HEK293 (cell line): ENCODE results near the gene TINCR.

Source experiments
- AEBP2 ChIP-seq: fragments of 450-650 bp; formaldehyde crosslinking; IDR thresholded peaks from 2 replicates; pipeline ENCODE4 v1.5.1; 2016; ENCODE audit warnings: missing biosample characterization, missing genetic modification characterization, borderline replicate concordance
- EGR2 ChIP-seq: fragments of 450-650 bp; formaldehyde crosslinking; IDR thresholded peaks from 2 replicates; pipeline ENCODE4 v1.5.1; 2016; ENCODE audit warnings: low read depth, missing biosample characterization, missing genetic modification characterization
- KLF1 ChIP-seq: fragments of 450-650 bp; formaldehyde crosslinking; IDR thresholded peaks from 2 replicates; pipeline ENCODE4 v1.5.1; 2016; ENCODE audit warnings: missing biosample characterization, missing genetic modification characterization
- KLF8 ChIP-seq: fragments of 450-650 bp; formaldehyde crosslinking; IDR thresholded peaks from 2 replicates; pipeline ENCODE4 v1.5.1; 2016; ENCODE audit warnings: missing biosample characterization, missing genetic modification characterization
- KLF9 ChIP-seq: fragments of 450-650 bp; formaldehyde crosslinking; IDR thresholded peaks from 2 replicates; pipeline ENCODE4 v1.5.1; 2016; ENCODE audit warnings: missing biosample characterization, missing genetic modification characterization, low read depth
- SP2 ChIP-seq: fragments of 450-650 bp; formaldehyde crosslinking; IDR thresholded peaks from 2 replicates; pipeline ENCODE4 v1.5.1; 2016; ENCODE audit warnings: missing biosample characterization, missing genetic modification characterization
- YY1 ChIP-seq: fragments of 450-650 bp; formaldehyde crosslinking; IDR thresholded peaks from 2 replicates; pipeline ENCODE4 v1.5.1; 2018; ENCODE audit warnings: missing biosample characterization, missing genetic modification characterization
- ZBTB1 ChIP-seq: fragments of 450-650 bp; formaldehyde crosslinking; IDR thresholded peaks from 2 replicates; pipeline ENCODE4 v1.5.1; 2016; ENCODE audit warnings: missing biosample characterization, missing genetic modification characterization
- ZBTB8A ChIP-seq: fragments of 450-650 bp; formaldehyde crosslinking; IDR thresholded peaks from 2 replicates; pipeline ENCODE4 v1.5.1; 2016; ENCODE audit warnings: missing biosample characterization, missing genetic modification characterization
- ZFHX2 ChIP-seq: fragments of 450-650 bp; formaldehyde crosslinking; conservative IDR thresholded peaks from 2 replicates; pipeline ENCODE4 v1.5.1; 2016; ENCODE audit warnings: missing biosample characterization, missing genetic modification characterization
- ZFP37 ChIP-seq: fragments of 450-650 bp; formaldehyde crosslinking; IDR thresholded peaks from 2 replicates; pipeline ENCODE4 v1.5.1; 2016; ENCODE audit warnings: missing biosample characterization, missing genetic modification characterization
- ZNF169 ChIP-seq: fragments of 450-650 bp; formaldehyde crosslinking; IDR thresholded peaks from 2 replicates; pipeline ENCODE4 v1.5.1; 2016; ENCODE audit warnings: missing biosample characterization, missing genetic modification characterization
- ZNF175 ChIP-seq: fragments of 450-650 bp; formaldehyde crosslinking; IDR thresholded peaks from 2 replicates; pipeline ENCODE4 v1.5.1; 2016; ENCODE audit warnings: missing biosample characterization, missing genetic modification characterization
- ZNF184 ChIP-seq: fragments of 450-650 bp; IDR thresholded peaks from 2 replicates; pipeline ENCODE4 v1.5.1; 2018; ENCODE audit warnings: missing biosample characterization, mild to moderate bottlenecking, missing genetic modification characterization
- ZNF19 ChIP-seq: fragments of 450-650 bp; formaldehyde crosslinking; IDR thresholded peaks from 2 replicates; pipeline ENCODE4; 2016; ENCODE audit warnings: missing biosample characterization, missing genetic modification characterization, low read depth
- ZNF221 ChIP-seq: fragments of 450-650 bp; formaldehyde crosslinking; IDR thresholded peaks from 2 replicates; pipeline ENCODE4 v1.5.1; 2017; ENCODE audit warnings: missing biosample characterization, missing genetic modification characterization, borderline replicate concordance
- ZNF324 ChIP-seq: fragments of 450-650 bp; formaldehyde crosslinking; IDR thresholded peaks from 2 replicates; pipeline ENCODE4 v1.5.1; 2016; ENCODE audit warnings: missing biosample characterization, missing genetic modification characterization
- ZNF350 ChIP-seq: fragments of 450-650 bp; formaldehyde crosslinking; IDR thresholded peaks from 2 replicates; pipeline ENCODE4 v1.5.0; 2017; ENCODE audit warnings: missing biosample characterization, mild to moderate bottlenecking, missing genetic modification characterization
- ZNF366 ChIP-seq: fragments of 450-650 bp; formaldehyde crosslinking; conservative IDR thresholded peaks from 2 replicates; pipeline ENCODE4 v1.5.1; 2016; ENCODE audit warnings: missing biosample characterization, missing genetic modification characterization
- ZNF449 ChIP-seq: fragments of 450-650 bp; formaldehyde crosslinking; IDR thresholded peaks from 2 replicates; pipeline ENCODE4 v1.5.1; 2017; ENCODE audit warnings: missing biosample characterization, mild to moderate bottlenecking, missing genetic modification characterization, moderate library complexity
- ZNF473 ChIP-seq: fragments of 450-650 bp; formaldehyde crosslinking; IDR thresholded peaks from 2 replicates; pipeline ENCODE4 v1.5.1; 2017; ENCODE audit warnings: missing biosample characterization, missing genetic modification characterization
- ZNF544 ChIP-seq: fragments of 450-650 bp; formaldehyde crosslinking; IDR thresholded peaks from 2 replicates; pipeline ENCODE4 v1.5.0; 2017; ENCODE audit warnings: missing biosample characterization, missing genetic modification characterization
- ZNF548 ChIP-seq: fragments of 450-650 bp; formaldehyde crosslinking; IDR thresholded peaks from 2 replicates; pipeline ENCODE4 v1.5.1; 2016; ENCODE audit warnings: missing biosample characterization, missing genetic modification characterization
- ZNF549 ChIP-seq: fragments of 450-650 bp; IDR thresholded peaks from 2 replicates; pipeline ENCODE4 v1.5.1; 2018; ENCODE audit warnings: missing biosample characterization, missing genetic modification characterization, mild to moderate bottlenecking, inconsistent platforms, moderate library complexity
- ZNF624 ChIP-seq: fragments of 450-650 bp; formaldehyde crosslinking; IDR thresholded peaks from 2 replicates; pipeline ENCODE4 v1.5.1; 2017; ENCODE audit warnings: missing biosample characterization, missing genetic modification characterization
- ZNF660 ChIP-seq: fragments of 450-650 bp; IDR thresholded peaks from 2 replicates; pipeline ENCODE4 v1.5.1; 2018; ENCODE audit warnings: missing biosample characterization, mild to moderate bottlenecking, missing genetic modification characterization
- ZNF747 ChIP-seq: fragments of 450-650 bp; formaldehyde crosslinking; IDR thresholded peaks from 2 replicates; pipeline ENCODE4 v1.5.1; 2016; ENCODE audit warnings: missing biosample characterization, missing genetic modification characterization
- ZSCAN16 ChIP-seq: fragments of 450-650 bp; formaldehyde crosslinking; IDR thresholded peaks from 2 replicates; pipeline ENCODE4 v1.5.1; 2016; ENCODE audit warnings: missing biosample characterization, missing genetic modification characterization
- TF ChIP-seq, protein P1 (sequence below): fragments of 450-650 bp; formaldehyde crosslinking; conservative IDR thresholded peaks from 2 replicates; pipeline ENCODE4 v1.5.1; 2016; ENCODE audit warnings: low read depth, missing biosample characterization, missing genetic modification characterization
- TF ChIP-seq, protein P2 (sequence below): fragments of 450-650 bp; formaldehyde crosslinking; IDR thresholded peaks from 2 replicates; pipeline ENCODE4 v1.5.1; 2016; ENCODE audit warnings: missing biosample characterization, missing genetic modification characterization
- TF ChIP-seq, protein P3 (sequence below): fragments of 450-650 bp; formaldehyde crosslinking; IDR thresholded peaks from 2 replicates; pipeline ENCODE4 v1.5.1; 2016; ENCODE audit warnings: missing biosample characterization, missing genetic modification characterization

The TINCR gene

GRCh38 chr19:5536337-5536894 is 31.3 kb downstream of the TINCR start (continued):
- TF ChIP-seq, protein P1, sequence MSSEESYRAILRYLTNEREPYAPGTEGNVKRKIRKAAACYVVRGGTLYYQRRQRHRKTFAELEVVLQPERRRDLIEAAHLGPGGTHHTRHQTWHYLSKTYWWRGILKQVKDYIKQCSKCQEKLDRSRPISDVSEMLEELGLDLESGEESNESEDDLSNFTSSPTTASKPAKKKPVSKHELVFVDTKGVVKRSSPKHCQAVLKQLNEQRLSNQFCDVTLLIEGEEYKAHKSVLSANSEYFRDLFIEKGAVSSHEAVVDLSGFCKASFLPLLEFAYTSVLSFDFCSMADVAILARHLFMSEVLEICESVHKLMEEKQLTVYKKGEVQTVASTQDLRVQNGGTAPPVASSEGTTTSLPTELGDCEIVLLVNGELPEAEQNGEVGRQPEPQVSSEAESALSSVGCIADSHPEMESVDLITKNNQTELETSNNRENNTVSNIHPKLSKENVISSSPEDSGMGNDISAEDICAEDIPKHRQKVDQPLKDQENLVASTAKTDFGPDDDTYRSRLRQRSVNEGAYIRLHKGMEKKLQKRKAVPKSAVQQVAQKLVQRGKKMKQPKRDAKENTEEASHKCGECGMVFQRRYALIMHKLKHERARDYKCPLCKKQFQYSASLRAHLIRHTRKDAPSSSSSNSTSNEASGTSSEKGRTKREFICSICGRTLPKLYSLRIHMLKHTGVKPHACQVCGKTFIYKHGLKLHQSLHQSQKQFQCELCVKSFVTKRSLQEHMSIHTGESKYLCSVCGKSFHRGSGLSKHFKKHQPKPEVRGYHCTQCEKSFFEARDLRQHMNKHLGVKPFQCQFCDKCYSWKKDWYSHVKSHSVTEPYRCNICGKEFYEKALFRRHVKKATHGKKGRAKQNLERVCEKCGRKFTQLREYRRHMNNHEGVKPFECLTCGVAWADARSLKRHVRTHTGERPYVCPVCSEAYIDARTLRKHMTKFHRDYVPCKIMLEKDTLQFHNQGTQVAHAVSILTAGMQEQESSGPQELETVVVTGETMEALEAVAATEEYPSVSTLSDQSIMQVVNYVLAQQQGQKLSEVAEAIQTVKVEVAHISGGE, result no peak; the same call in none of the 2 replicates
- TF ChIP-seq AEBP2 (tag by site-specific recombination), result no peak
- no peak for TF ChIP-seq ZFP37 (tag by site-specific recombination)
- no peak for TF ChIP-seq ZNF350 (tag by site-specific recombination)
- TF ChIP-seq ZNF747 (tag by site-specific recombination), result no peak
- 0 out of 2 replicates have a peak, but pooled peaks have one; percentile 56 for TF ChIP-seq KLF1 (tag by site-specific recombination)
- TF ChIP-seq ZNF473 (tag by site-specific recombination), result no peak
- no peak for TF ChIP-seq KLF8 (tag by site-specific recombination)
- no peak; the same call in 1 of the 2 replicates for TF ChIP-seq KLF9 (tag by site-specific recombination)
- no peak for TF ChIP-seq ZSCAN16 (tag by site-specific recombination)
- TF ChIP-seq ZNF169 (tag by site-specific recombination), result no peak
- TF ChIP-seq ZNF544 (tag by site-specific recombination), result no peak
- TF ChIP-seq ZNF175, result no peak
- no peak; the same call in 1 of the 2 replicates for TF ChIP-seq SP2 (tag by site-specific recombination)
- peak; percentile 72 for TF ChIP-seq ZNF548 (tag by site-specific recombination)
- no peak for TF ChIP-seq ZNF549
- TF ChIP-seq, protein P2, sequence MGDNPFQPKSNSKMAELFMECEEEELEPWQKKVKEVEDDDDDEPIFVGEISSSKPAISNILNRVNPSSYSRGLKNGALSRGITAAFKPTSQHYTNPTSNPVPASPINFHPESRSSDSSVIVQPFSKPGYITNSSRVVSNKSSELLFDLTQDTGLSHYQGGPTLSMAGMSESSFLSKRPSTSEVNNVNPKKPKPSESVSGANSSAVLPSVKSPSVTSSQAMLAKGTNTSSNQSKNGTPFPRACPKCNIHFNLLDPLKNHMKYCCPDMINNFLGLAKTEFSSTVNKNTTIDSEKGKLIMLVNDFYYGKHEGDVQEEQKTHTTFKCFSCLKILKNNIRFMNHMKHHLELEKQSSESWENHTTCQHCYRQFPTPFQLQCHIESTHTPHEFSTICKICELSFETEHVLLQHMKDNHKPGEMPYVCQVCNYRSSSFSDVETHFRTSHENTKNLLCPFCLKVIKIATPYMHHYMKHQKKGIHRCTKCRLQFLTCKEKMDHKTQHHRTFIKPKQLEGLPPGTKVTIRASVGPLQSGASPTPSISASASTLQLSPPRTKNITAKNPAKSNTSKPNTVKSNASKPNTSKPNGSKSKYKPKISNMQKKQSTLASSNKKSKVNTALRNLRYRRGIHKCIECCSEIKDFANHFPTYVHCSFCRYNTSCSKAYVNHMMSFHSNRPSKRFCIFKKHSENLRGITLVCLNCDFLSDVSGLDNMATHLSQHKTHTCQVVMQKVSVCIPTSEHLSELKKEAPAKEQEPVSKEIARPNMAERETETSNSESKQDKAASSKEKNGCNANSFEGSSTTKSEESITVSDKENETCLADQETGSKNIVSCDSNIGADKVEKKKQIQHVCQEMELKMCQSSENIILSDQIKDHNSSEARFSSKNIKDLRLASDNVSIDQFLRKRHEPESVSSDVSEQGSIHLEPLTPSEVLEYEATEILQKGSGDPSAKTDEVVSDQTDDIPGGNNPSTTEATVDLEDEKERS (tag by site-specific recombination), result 0 out of 2 replicates have a peak, but pooled peaks have one; percentile 16
- TF ChIP-seq, protein P3, sequence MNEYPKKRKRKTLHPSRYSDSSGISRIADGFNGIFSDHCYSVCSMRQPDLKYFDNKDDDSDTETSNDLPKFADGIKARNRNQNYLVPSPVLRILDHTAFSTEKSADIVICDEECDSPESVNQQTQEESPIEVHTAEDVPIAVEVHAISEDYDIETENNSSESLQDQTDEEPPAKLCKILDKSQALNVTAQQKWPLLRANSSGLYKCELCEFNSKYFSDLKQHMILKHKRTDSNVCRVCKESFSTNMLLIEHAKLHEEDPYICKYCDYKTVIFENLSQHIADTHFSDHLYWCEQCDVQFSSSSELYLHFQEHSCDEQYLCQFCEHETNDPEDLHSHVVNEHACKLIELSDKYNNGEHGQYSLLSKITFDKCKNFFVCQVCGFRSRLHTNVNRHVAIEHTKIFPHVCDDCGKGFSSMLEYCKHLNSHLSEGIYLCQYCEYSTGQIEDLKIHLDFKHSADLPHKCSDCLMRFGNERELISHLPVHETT (tag by site-specific recombination), result no peak
- TF ChIP-seq ZNF449, result peak; percentile 100
- no peak for TF ChIP-seq ZBTB1 (tag by site-specific recombination)
- peak; percentile 11; the same call in 1 of the 2 replicates for TF ChIP-seq YY1
- TF ChIP-seq ZNF19 (tag by site-specific recombination), result no peak
- no peak for TF ChIP-seq ZFHX2 (tag by site-specific recombination)
- no peak; the same call in 1 of the 2 replicates for TF ChIP-seq ZNF324 (tag by site-specific recombination)
- no peak for TF ChIP-seq ZNF624
- peak; percentile 98 for TF ChIP-seq ZBTB8A (tag by site-specific recombination)
- no peak for TF ChIP-seq ZNF221 (tag by site-specific recombination)
- TF ChIP-seq ZNF184 (tag by site-specific recombination), result no peak
- TF ChIP-seq EGR2, result no peak
- TF ChIP-seq ZNF660 (tag by site-specific recombination), result no peak
- 0 out of 2 replicates have a peak, but pooled peaks have one; percentile 29 for TF ChIP-seq ZNF366 (tag by site-specific recombination)
